Liver (tissue), 9 donors: Measurements from ENCODE around the gene MFNG. TPM values are rescaled to one million over a fixed set of nuclear protein-coding genes. Genes with fewer than 3 reads are reported as not detected.

Experiments
- DNase-seq: peaks from one replicate; pipeline ENCODE4 v3.0.0-alpha.2; 2017; ENCODE audit warnings: low spot score
- H3K27ac ChIP-seq, 2 donors: one replicate each; pipeline ENCODE4 v1.7.0; 2013; ENCODE audit warnings: inconsistent platforms in 2 of 2, low read length in 2 of 2, control low read depth in 1 of 2, low read depth in 1 of 2, mild to moderate bottlenecking in 1 of 2
- H3K27me3 ChIP-seq, 4 donors: one replicate each; pipeline versions ENCODE4 v1.6.1 to v1.7.0; 2013; ENCODE audit warnings: low read length in 3 of 4, inconsistent platforms in 1 of 4, mild to moderate bottlenecking in 1 of 4, moderate library complexity in 1 of 4; ENCODE audit not compliant: control insufficient read depth in 4 of 4, insufficient read depth in 4 of 4
- H3K36me3 ChIP-seq, 4 donors: one replicate each; pipeline versions ENCODE4 v1.6.1 to v1.7.0; 2013; ENCODE audit warnings: low read length in 3 of 4, mild to moderate bottlenecking in 3 of 4, low read depth in 1 of 4, moderate library complexity in 1 of 4; ENCODE audit not compliant: control insufficient read depth in 4 of 4, insufficient read depth in 3 of 4
- H3K4me1 ChIP-seq, 4 donors: one replicate each; pipeline versions ENCODE4 v1.6.1 to v1.7.0; 2013; ENCODE audit warnings: low read length in 3 of 4, mild to moderate bottlenecking in 3 of 4, moderate library complexity in 1 of 4; ENCODE audit not compliant: control insufficient read depth in 4 of 4, insufficient read depth in 4 of 4
- H3K4me3 ChIP-seq, 3 donors: one replicate each; pipeline versions ENCODE4 v1.6.1 to v1.7.0; 2013; ENCODE audit warnings: low read length in 3 of 3, control low read depth in 1 of 3, low read depth in 1 of 3, mild to moderate bottlenecking in 1 of 3
- H3K9ac ChIP-seq, 2 donors: one replicate each; pipeline ENCODE4 v1.7.0; 2013; ENCODE audit warnings: low read length in 2 of 2, mild to moderate bottlenecking in 2 of 2, moderate library complexity in 2 of 2, control low read depth in 1 of 2, low read depth in 1 of 2
- H3K9me3 ChIP-seq, 4 donors: one replicate each; pipeline versions ENCODE4 v1.6.1 to v1.7.0; 2013; ENCODE audit warnings: low read length in 3 of 4; ENCODE audit not compliant: control insufficient read depth in 4 of 4
- ATF3 ChIP-seq: IDR thresholded peaks from 2 replicates; pipeline ENCODE4 v1.6.1; 2016; ENCODE audit warnings: antibody characterized with exemption
- CTCF ChIP-seq: fragments of 150-350 bp; IDR thresholded peaks from 2 replicates; pipeline ENCODE4 v1.5.1; 2017; ENCODE audit warnings: improper control_type of control experiment, low read depth, low read length; ENCODE audit not compliant: missing input control
- EGR1 ChIP-seq, 2 donors: IDR thresholded peaks; 2 replicates each; pipeline ENCODE4 v1.6.1; 2016 to 2018; ENCODE audit warnings: antibody characterized with exemption in 2 of 2, low read depth in 2 of 2
- FOXA2 ChIP-seq: IDR thresholded peaks from 2 replicates; pipeline ENCODE4 v1.6.1; 2016; ENCODE audit warnings: antibody characterized with exemption
- GABPA ChIP-seq, 2 donors: IDR thresholded peaks in 1 of 2; conservative IDR thresholded peaks in 1 of 2; 2 replicates each; pipeline ENCODE4 v1.6.1; 2016; ENCODE audit warnings: antibody characterized with exemption in 2 of 2, mild to moderate bottlenecking in 1 of 2, moderate library complexity in 1 of 2
- HNF4G ChIP-seq: IDR thresholded peaks from 2 replicates; pipeline ENCODE4 v1.6.1; 2016; ENCODE audit warnings: antibody characterized with exemption
- MAX ChIP-seq: IDR thresholded peaks from 2 replicates; pipeline ENCODE4 v1.6.1; 2016; ENCODE audit warnings: antibody characterized with exemption
- NR2F2 ChIP-seq: IDR thresholded peaks from 2 replicates; pipeline ENCODE4 v1.6.1; 2016; ENCODE audit warnings: antibody characterized with exemption
- RAD21 ChIP-seq, 2 donors: IDR thresholded peaks; 2 replicates each; pipeline ENCODE4 v1.6.1; 2016; ENCODE audit warnings: antibody characterized with exemption in 2 of 2, mild to moderate bottlenecking in 2 of 2
- REST ChIP-seq: IDR thresholded peaks from 2 replicates; pipeline ENCODE4 v1.6.1; 2016; ENCODE audit warnings: antibody characterized with exemption, mild to moderate bottlenecking
- SP1 ChIP-seq: IDR thresholded peaks from 2 replicates; pipeline ENCODE4 v1.6.1; 2018; ENCODE audit warnings: antibody characterized with exemption, mild to moderate bottlenecking
- TAF1 ChIP-seq: conservative IDR thresholded peaks from 2 replicates; pipeline ENCODE4 v1.6.1; 2016; ENCODE audit warnings: antibody characterized with exemption, mild to moderate bottlenecking
- ZBTB33 ChIP-seq: IDR thresholded peaks from 2 replicates; pipeline ENCODE4 v1.6.1; 2016; ENCODE audit warnings: antibody characterized with exemption
- WGBS: extraction: QIAGEN DNeasy Blood & Tissue Kit; methylation state at CpG from one replicate; pipeline ENCODE4 v1.1.7; 2013; 5-methylcytosine and 5-hydroxymethylcytosine counted together
- polyA plus RNA-seq, 2 donors: library from polyadenylated mRNA; stranded (reverse) in 1 of 2; unstranded in 1 of 2; fragments of 200-250 nt in 1 of 2; fragments of >200 nt in 1 of 2; fragmentation: Nextera tagmentation in 1 of 2; extraction: Ambion mirVana in 1 of 2; gene quantifications; one replicate each; pipeline versions ENCODE4 v1.2.1 to v1.2.3, GENCODE V29; 2013 to 2015
- total RNA-seq, 2 donors: library from RNA; depleted of rRNA; stranded (reverse); fragments of >200 nt; gene quantifications; one replicate each; pipeline ENCODE4 v1.2.3, GENCODE V29; 2014
- donor health status: healthy.
- donor health status: healthy.
- donor health status: healthy.
- donor health status: healthy.
- donor health status: healthy.

Gene MFNG
- total and polyA plus RNA-seq, 4 donors, result 5.0 to 10.7 (median 7.4) TPM

- no peak overlapping the region for H3K27ac ChIP-seq
- peaks cover 2 to 13% (median 6%) of the 10 kb centered on the region in 4 donors for H3K4me1 ChIP-seq
- H3K27me3 ChIP-seq, result no peaks in the 10 kb centered on the region
- WGBS, result 79% methylated on average over 6 of the region's 6 CpGs
- no peak for DNase-seq
- H3K9ac ChIP-seq, result no peak overlapping the region
- no peaks in the 10 kb centered on the region for H3K9me3 ChIP-seq
- H3K36me3 ChIP-seq, result no peaks in the 10 kb centered on the region
- no peak for TF ChIP-seq HNF4G
- no peak for TF ChIP-seq TAF1
- TF ChIP-seq EGR1 (IDR thresholded peaks at IDR 0.05; ENCODE audit: low read depth in 2 of 2), result no peak
- no peak for TF ChIP-seq SP1
- H3K4me3 ChIP-seq, result no peak overlapping the region
Observed at GRCh38 chr22:37430941-37431340, 55.2 kb downstream of the MFNG start.

GRCh38 chr22:37428649-37429586 is 57.3 kb downstream of the MFNG start:
- H3K27ac ChIP-seq, result no peak overlapping the region
- no peaks in the 10 kb centered on the region for H3K9me3 ChIP-seq
- H3K4me3 ChIP-seq, result no peak overlapping the region
- 32% methylated on average over 15 of the region's 15 CpGs for WGBS
- peak; percentile 58 for DNase-seq
- no peak for TF ChIP-seq HNF4G
- peak; percentile 76 to 87 for TF ChIP-seq RAD21 (IDR thresholded peaks at IDR 0.05)
- peak; percentile 63 for TF ChIP-seq CTCF
- TF ChIP-seq TAF1, result no peak
- TF ChIP-seq MAX, result no peak
- no peak for TF ChIP-seq ATF3
- TF ChIP-seq REST, result no peak
- TF ChIP-seq NR2F2, result no peak
- no peak for TF ChIP-seq FOXA2
- TF ChIP-seq GABPA (IDR thresholded peaks at IDR 0.05 in 1 of 2, conservative IDR thresholded peaks at IDR 0.05 in 1 of 2), result no peak
- no peak for TF ChIP-seq ZBTB33
- H3K9ac ChIP-seq, result no peak overlapping the region
- H3K36me3 ChIP-seq, result no peaks in the 10 kb centered on the region
- peaks cover 2 to 13% (median 6%) of the 10 kb centered on the region in 4 donors for H3K4me1 ChIP-seq
- no peaks in the 10 kb centered on the region for H3K27me3 ChIP-seq
